Globus pallidus (tissue), 1 donor: Measurements from ENCODE around the gene PPARG.

Experiments
- DNase-seq: peaks from one replicate; pipeline ENCODE4 v3.0.0-alpha.2; 2015; ENCODE audit warnings: low spot score

The PPARG gene

GRCh38 chr3:12415014-12415680 lies 126.3 kb downstream of the PPARG start:
- DNase-seq, result no peak

GRCh38 chr3:12416731-12417130 lies 127.9 kb downstream of the PPARG start:
- no peak for DNase-seq

- DNase-seq, result no peak
Observed at GRCh38 chr3:12420393-12420792, 131.5 kb downstream of the PPARG start.

GRCh38 chr3:12421132-12421531 lies 132.3 kb downstream of the PPARG start:
- no peak for DNase-seq

- DNase-seq, result no peak
Observed at GRCh38 chr3:12423131-12423530, 134.3 kb downstream of the PPARG start.

GRCh38 chr3:12423918-12424630 lies 135.2 kb downstream of the PPARG start:
- no peak for DNase-seq

- no peak for DNase-seq
Observed at GRCh38 chr3:12424635-12425319, 135.9 kb downstream of the PPARG start.

GRCh38 chr3:12425850-12426579 lies 137.1 kb downstream of the PPARG start:
- DNase-seq, result no peak

GRCh38 chr3:12427551-12427950 lies 138.7 kb downstream of the PPARG start:
- DNase-seq, result no peak

- DNase-seq, result no peak
Observed at GRCh38 chr3:12428126-12428525, 139.3 kb downstream of the PPARG start.

GRCh38 chr3:12430086-12430485 lies 141.2 kb downstream of the PPARG start:
- DNase-seq, result no peak

GRCh38 chr3:12433823-12434222 lies 145.0 kb downstream of the PPARG start:
- DNase-seq, result no peak

GRCh38 chr3:12436514-12437220 lies 147.8 kb downstream of the PPARG start:
- no peak for DNase-seq

GRCh38 chr3:12437221-12437605 lies 148.3 kb downstream of the PPARG start:
- no peak for DNase-seq

GRCh38 chr3:12437861-12438260 lies 149.0 kb downstream of the PPARG start:
- no peak for DNase-seq

GRCh38 chr3:12438318-12438717 lies 149.4 kb downstream of the PPARG start:
- no peak for DNase-seq

GRCh38 chr3:12439161-12439940 lies 150.5 kb downstream of the PPARG start:
- no peak for DNase-seq

- no peak for DNase-seq
Observed at GRCh38 chr3:12440927-12441714, 152.3 kb downstream of the PPARG start.

- DNase-seq, result no peak
Observed at GRCh38 chr3:12442654-12443501, 154.0 kb downstream of the PPARG start.
